ENCODE results near the gene RAD1.

GRCh38 chr5:34859253-34859652, 56.1 kb downstream of the RAD1 start:
- TF ChIP-seq POLR2A (IDR thresholded peaks at IDR 0.05) (no peak), CTCF (IDR thresholded peaks at IDR 0.05) (no peak)
